Upper lobe of right lung (tissue), 1 donor: ENCODE results near the gene MCM7. TPM values are rescaled to one million over a fixed set of nuclear protein-coding genes. Genes with fewer than 3 reads are reported as not detected.

Source experiments
- ATAC-seq: fragments of 200-7000 bp; cut with Tn5 transposase; one replicate; pipeline ENCODE4 v1.9.1; 2020; ENCODE audit warnings: mild to moderate bottlenecking, moderate library complexity
- DNase-seq: peaks from one replicate; pipeline ENCODE4 v3.0.0-alpha.2; 2020
- H3K27ac ChIP-seq: fragments of 200-600 bp; one replicate; pipeline ENCODE4 v1.8.0; 2022
- H3K27me3 ChIP-seq: fragments of 200-600 bp; one replicate; pipeline ENCODE4 v1.8.0; 2022; ENCODE audit warnings: mild to moderate bottlenecking
- H3K36me3 ChIP-seq: fragments of 200-600 bp; one replicate; pipeline ENCODE4 v1.8.0; 2022
- H3K4me1 ChIP-seq: fragments of 200-600 bp; one replicate; pipeline ENCODE4 v1.8.0; 2022
- H3K4me3 ChIP-seq: fragments of 200-600 bp; one replicate; pipeline ENCODE4 v1.8.0; 2022; ENCODE audit warnings: mild to moderate bottlenecking
- H3K9me3 ChIP-seq: fragments of 200-600 bp; one replicate; pipeline ENCODE4 v1.8.0; 2022
- CTCF ChIP-seq: fragments of 200-600 bp; IDR thresholded peaks from one replicate; pipeline ENCODE4 v1.8.0; 2022; ENCODE audit warnings: antibody characterized with exemption
- intact Hi-C: fragments of 100-400 bp; cut with DNase I; formaldehyde crosslinking; loops from one replicate; pipeline ENCODE4 v1.11.0; 2022
- total RNA-seq: library from RNA; stranded (reverse); fragmentation: NEBNext Ultra II Directional; extraction: Animal tissue kit (Norgen Biotek cat#: 25700); gene quantifications from one replicate; pipeline ENCODE4 v1.2.1, GENCODE V29; 2021
- donor health status: DM: no; HTN: yes; CAD: no; lungs with severe emphysema.

MCM7 gene
- total RNA-seq, 1 donor from 2014 or later = 48.7 TPM

GRCh38 chr7:100119970-100120732, 19.0 kb upstream of the MCM7 start:
- peak; percentile 50 for ATAC-seq
- H3K36me3 ChIP-seq = peaks cover 5% of the 10 kb centered on the region
- intact Hi-C loops = no loop called here
- no peaks in the 10 kb centered on the region for H3K9me3 ChIP-seq
- no peaks in the 10 kb centered on the region for H3K27me3 ChIP-seq
- H3K4me3 ChIP-seq = peak overlapping the region; percentile 84
- peaks cover 13% of the 10 kb centered on the region for H3K4me1 ChIP-seq
- no peak for DNase-seq
- no peak for TF ChIP-seq CTCF
- H3K27ac ChIP-seq = peak overlapping the region; percentile 97

- intact Hi-C loops = no loop called here
- peak within 1 kb of the TSS; percentile 97 for H3K27ac ChIP-seq
- no peak for TF ChIP-seq CTCF
Observed at GRCh38 chr7:100119072-100119969, 18.1 kb upstream of the MCM7 start, which contains the start of the genes CNPY4 and TAF6. CNPY4 (plus strand) TSS chr7:100119634; CDS start chr7:100119745, 111 bp downstream. TAF6 (minus strand) TSS chr7:100119358; CDS start chr7:100114209, 5,149 bp downstream.

GRCh38 chr7:100118388-100119071, 17.3 kb upstream of the MCM7 start:
- peaks cover 13% of the 10 kb centered on the region for H3K36me3 ChIP-seq
- peaks cover 13% of the 10 kb centered on the region for H3K4me1 ChIP-seq
- H3K4me3 ChIP-seq = peak overlapping the region; percentile 84
- no peaks in the 10 kb centered on the region for H3K27me3 ChIP-seq
- TF ChIP-seq CTCF = no peak
- H3K9me3 ChIP-seq = no peaks in the 10 kb centered on the region
- intact Hi-C loops = no loop called here
- ATAC-seq (no peak), DNase-seq (no peak)
- H3K27ac ChIP-seq = peak overlapping the region; percentile 97

More at GRCh38 chr7:100119072-100119969, 18.1 kb upstream of the MCM7 start, which contains the start of the genes CNPY4 and TAF6:
- no peaks in the 10 kb centered on the region for H3K27me3 ChIP-seq
- H3K36me3 ChIP-seq = peaks cover 5% of the 10 kb centered on the region
- peak within 1 kb of the TSS; percentile 84 for H3K4me3 ChIP-seq
- ATAC-seq = peak; percentile 93
- H3K4me1 ChIP-seq = peaks cover 13% of the 10 kb centered on the region
- no peaks in the 10 kb centered on the region for H3K9me3 ChIP-seq
- peak; percentile 98 for DNase-seq

GRCh38 chr7:100115026-100115425, 13.8 kb upstream of the MCM7 start:
- peaks cover 39% of the 10 kb centered on the region for H3K36me3 ChIP-seq
- H3K4me1 ChIP-seq = peaks cover 7% of the 10 kb centered on the region
- no peak overlapping the region for H3K4me3 ChIP-seq
- H3K27ac ChIP-seq = no peak overlapping the region
- TF ChIP-seq CTCF = no peak
- no peak for DNase-seq
- H3K9me3 ChIP-seq = no peaks in the 10 kb centered on the region
- ATAC-seq = no peak
- intact Hi-C loops = no loop called here
- H3K27me3 ChIP-seq = no peaks in the 10 kb centered on the region

GRCh38 chr7:100111914-100112313, 10.7 kb upstream of the MCM7 start:
- DNase-seq (no peak), ATAC-seq (no peak)
- no peaks in the 10 kb centered on the region for H3K9me3 ChIP-seq
- H3K27me3 ChIP-seq = no peaks in the 10 kb centered on the region
- H3K4me1 ChIP-seq = no peaks in the 10 kb centered on the region
- TF ChIP-seq CTCF = no peak
- peaks cover 65% of the 10 kb centered on the region for H3K36me3 ChIP-seq
- no peak overlapping the region for H3K27ac ChIP-seq
- intact Hi-C loops = no loop called here
- no peak overlapping the region for H3K4me3 ChIP-seq
